HCT116 (cell line): ENCODE results near the gene SLC6A7.

Experiments
- ATF3 ChIP-seq: IDR thresholded peaks from 2 replicates; pipeline ENCODE4 v1.6.1; 2012
- CEBPB ChIP-seq: IDR thresholded peaks from 2 replicates; pipeline ENCODE4 v1.6.1; 2012; ENCODE audit warnings: low read depth
- CTCF ChIP-seq, 3 experiments: fragments of 200-600 bp in 1 of 3; sonication (generic) in 1 of 3; IDR thresholded peaks in 2 of 3; conservative IDR thresholded peaks in 1 of 3; 2 replicates each; pipeline ENCODE4 v1.5.1; 2012 to 2017; ENCODE audit warnings: low read depth in 2 of 3, low read length in 2 of 3, antibody characterized with exemption in 1 of 3, borderline replicate concordance in 1 of 3, control low read depth in 1 of 3, mild to moderate bottlenecking in 1 of 3, mixed read lengths in 1 of 3, mixed run types in 1 of 3, moderate library complexity in 1 of 3; ENCODE audit not compliant: insufficient read depth in 1 of 3
- EZH2 ChIP-seq: fragments of 200-600 bp; sonication (generic); IDR thresholded peaks from 2 replicates; pipeline ENCODE4 v1.6.1; 2017; ENCODE audit warnings: antibody characterized with exemption, mixed run types
- POLR2A ChIP-seq: IDR thresholded peaks from 2 replicates; pipeline ENCODE4 v1.7.0; 2011; ENCODE audit warnings: borderline replicate concordance; ENCODE audit not compliant: insufficient read depth, insufficient read length; ENCODE audit errors: extremely low read depth
- POLR2AphosphoS5 ChIP-seq: IDR thresholded peaks from 2 replicates; pipeline ENCODE4 v1.6.1; 2011; ENCODE audit warnings: mild to moderate bottlenecking, low read depth, low read length, moderate library complexity

- TF ChIP-seq POLR2A (no peak), POLR2AphosphoS5 (no peak), CTCF (IDR thresholded peaks at IDR 0.05 in 2 of 3, conservative IDR thresholded peaks at IDR 0.05 in 1 of 3; ENCODE audit: borderline replicate concordance in 1 of 3, insufficient read depth in 1 of 3, low read depth in 2 of 3, low read length in 2 of 3) (no peak), EZH2 (no peak), CEBPB (no peak), ATF3 (no peak)
Observed at GRCh38 chr5:150202501-150202900, 12.6 kb downstream of the SLC6A7 start.
